HG03045 (cell line): Measurements from ENCODE around the gene KSR1.
A peak's percentile ranks its signal among the peaks of the same experiment; 100 is the strongest.

ENCODE experiments used
- ATAC-seq: cut with Tn5 transposase; IDR thresholded peaks from one replicate; pipeline ENCODE4 v1.9.1; 2021; ENCODE audit warnings: mild to moderate bottlenecking, moderate library complexity; ENCODE audit not compliant: unreplicated experiment

KSR1 gene

GRCh38 chr17:27512511-27513346 lies 56.5 kb downstream of the KSR1 start:
- ATAC-seq, result no peak

- ATAC-seq, result no peak
These were observed 57.6 kb downstream of the KSR1 start for GRCh38 chr17:27513849-27514248.

- no peak for ATAC-seq
These were observed 58.6 kb downstream of the KSR1 start for GRCh38 chr17:27514595-27515413.

- ATAC-seq, result no peak
These were observed 61.8 kb downstream of the KSR1 start for GRCh38 chr17:27518048-27518447.

- peak; percentile 26 for ATAC-seq
These were observed 62.6 kb downstream of the KSR1 start for GRCh38 chr17:27518545-27519521.

GRCh38 chr17:27519550-27519949 lies 63.3 kb downstream of the KSR1 start:
- ATAC-seq, result peak; percentile 53

GRCh38 chr17:27520491-27521185 lies 64.4 kb downstream of the KSR1 start:
- ATAC-seq, result no peak

- no peak for ATAC-seq
These were observed 65.2 kb downstream of the KSR1 start for GRCh38 chr17:27521281-27522027.

GRCh38 chr17:27522028-27522635 lies 65.9 kb downstream of the KSR1 start:
- ATAC-seq, result no peak

GRCh38 chr17:27523712-27524111 lies 67.5 kb downstream of the KSR1 start:
- no peak for ATAC-seq

GRCh38 chr17:27524594-27524993 lies 68.3 kb downstream of the KSR1 start:
- no peak for ATAC-seq

- ATAC-seq, result no peak
These were observed 69.1 kb downstream of the KSR1 start for GRCh38 chr17:27525316-27525715.

- ATAC-seq, result no peak
These were observed 69.8 kb downstream of the KSR1 start for GRCh38 chr17:27525836-27526603.

- ATAC-seq, result peak; percentile 55
These were observed 70.4 kb downstream of the KSR1 start for GRCh38 chr17:27526604-27527002.

GRCh38 chr17:27529230-27529796 lies 73.1 kb downstream of the KSR1 start:
- no peak for ATAC-seq

GRCh38 chr17:27530764-27531391 lies 74.6 kb downstream of the KSR1 start:
- ATAC-seq, result no peak

GRCh38 chr17:27531469-27531961 lies 75.3 kb downstream of the KSR1 start:
- ATAC-seq, result no peak
